ENCODE data around the gene USP21. TPM values are rescaled to one million over a fixed set of nuclear protein-coding genes. Genes with fewer than 3 reads are reported as not detected.

The USP21 gene
- total and polyA plus RNA-seq, 9 of the 15 experiments (the other 6 are each of a cell fraction or from before 2014, with no cell fraction given), result 4.9 to 52.4 (median 21.6) TPM

DNA sequence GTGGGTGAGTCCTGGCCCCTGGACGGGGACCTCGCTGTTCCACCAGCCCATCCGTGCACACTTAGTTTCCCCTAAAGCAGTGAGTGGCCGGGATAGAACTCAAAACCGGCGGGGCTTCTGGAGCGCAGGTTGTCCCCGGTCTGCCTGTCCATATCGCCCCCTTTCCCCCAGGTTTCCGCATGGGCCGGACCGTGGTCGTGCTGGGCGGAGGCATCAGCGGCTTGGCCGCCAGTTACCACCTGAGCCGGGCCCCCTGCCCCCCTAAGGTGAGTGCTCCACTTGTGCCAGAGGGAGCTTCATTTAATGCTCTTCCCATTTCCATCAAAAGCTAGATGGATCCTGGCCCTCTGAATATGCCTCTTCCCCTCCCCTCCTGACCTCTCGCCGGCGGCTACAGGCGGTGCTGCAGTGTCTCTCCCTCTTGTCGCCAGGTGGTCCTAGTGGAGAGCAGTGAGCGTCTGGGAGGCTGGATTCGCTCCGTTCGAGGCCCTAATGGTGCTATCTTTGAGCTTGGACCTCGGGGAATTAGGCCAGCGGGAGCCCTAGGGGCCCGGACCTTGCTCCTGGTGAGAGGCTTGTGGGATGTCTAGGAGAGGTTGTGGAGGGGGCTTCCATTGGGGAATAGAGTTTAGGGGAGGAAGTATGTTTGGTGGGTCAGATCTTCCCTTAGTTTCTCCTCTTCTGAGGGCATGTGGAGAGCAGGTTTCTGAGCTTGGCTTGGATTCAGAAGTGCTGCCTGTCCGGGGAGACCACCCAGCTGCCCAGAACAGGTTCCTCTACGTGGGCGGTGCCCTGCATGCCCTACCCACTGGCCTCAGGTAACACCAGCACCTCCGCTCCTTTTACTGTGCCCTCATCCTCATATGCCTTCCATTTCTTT, 7.6 kb downstream of the USP21 start (continued):
- TF ChIP-seq, protein P1, sequence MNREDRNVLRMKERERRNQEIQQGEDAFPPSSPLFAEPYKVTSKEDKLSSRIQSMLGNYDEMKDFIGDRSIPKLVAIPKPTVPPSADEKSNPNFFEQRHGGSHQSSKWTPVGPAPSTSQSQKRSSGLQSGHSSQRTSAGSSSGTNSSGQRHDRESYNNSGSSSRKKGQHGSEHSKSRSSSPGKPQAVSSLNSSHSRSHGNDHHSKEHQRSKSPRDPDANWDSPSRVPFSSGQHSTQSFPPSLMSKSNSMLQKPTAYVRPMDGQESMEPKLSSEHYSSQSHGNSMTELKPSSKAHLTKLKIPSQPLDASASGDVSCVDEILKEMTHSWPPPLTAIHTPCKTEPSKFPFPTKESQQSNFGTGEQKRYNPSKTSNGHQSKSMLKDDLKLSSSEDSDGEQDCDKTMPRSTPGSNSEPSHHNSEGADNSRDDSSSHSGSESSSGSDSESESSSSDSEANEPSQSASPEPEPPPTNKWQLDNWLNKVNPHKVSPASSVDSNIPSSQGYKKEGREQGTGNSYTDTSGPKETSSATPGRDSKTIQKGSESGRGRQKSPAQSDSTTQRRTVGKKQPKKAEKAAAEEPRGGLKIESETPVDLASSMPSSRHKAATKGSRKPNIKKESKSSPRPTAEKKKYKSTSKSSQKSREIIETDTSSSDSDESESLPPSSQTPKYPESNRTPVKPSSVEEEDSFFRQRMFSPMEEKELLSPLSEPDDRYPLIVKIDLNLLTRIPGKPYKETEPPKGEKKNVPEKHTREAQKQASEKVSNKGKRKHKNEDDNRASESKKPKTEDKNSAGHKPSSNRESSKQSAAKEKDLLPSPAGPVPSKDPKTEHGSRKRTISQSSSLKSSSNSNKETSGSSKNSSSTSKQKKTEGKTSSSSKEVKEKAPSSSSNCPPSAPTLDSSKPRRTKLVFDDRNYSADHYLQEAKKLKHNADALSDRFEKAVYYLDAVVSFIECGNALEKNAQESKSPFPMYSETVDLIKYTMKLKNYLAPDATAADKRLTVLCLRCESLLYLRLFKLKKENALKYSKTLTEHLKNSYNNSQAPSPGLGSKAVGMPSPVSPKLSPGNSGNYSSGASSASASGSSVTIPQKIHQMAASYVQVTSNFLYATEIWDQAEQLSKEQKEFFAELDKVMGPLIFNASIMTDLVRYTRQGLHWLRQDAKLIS (CRISPR knock-in tag; IDR thresholded peaks at IDR 0.05), result 0 out of 2 replicates have a peak, but pooled peaks have one; percentile 5
- TF ChIP-seq BCLAF1 (IDR thresholded peaks at IDR 0.05; ENCODE audit: borderline replicate concordance in 1 of 2, control insufficient read depth in 1 of 2, low read depth in 2 of 2, low read length in 1 of 2) (0 out of 4 replicates have a peak, but pooled peaks of 1 of the 2 experiments have one; percentile 4), ARID2 (IDR thresholded peaks at IDR 0.05) (no peak), TCF7 (IDR thresholded peaks at IDR 0.05; ENCODE audit: borderline replicate concordance) (0 out of 2 replicates have a peak, but pooled peaks have one; percentile 2), PRPF4 (IDR thresholded peaks at IDR 0.05; ENCODE audit: insufficient read depth, low read depth, low read length, poor library complexity, severe bottlenecking) (no peak), KLF1 (tag; IDR thresholded peaks at IDR 0.05) (peak; percentile 98), NBN (IDR thresholded peaks at IDR 0.05; ENCODE audit: low read depth) (no peak; the same call in 1 of the 2 replicates), TAF7 (tag; IDR thresholded peaks at IDR 0.05) (no peak), ZNF197 (CRISPR knock-in tag; IDR thresholded peaks at IDR 0.05; ENCODE audit: low read depth) (no peak), EWSR1 (IDR thresholded peaks at IDR 0.05; ENCODE audit: borderline replicate concordance, low read depth, partially characterized antibody) (no peak)
- TF ChIP-seq, protein P2, sequence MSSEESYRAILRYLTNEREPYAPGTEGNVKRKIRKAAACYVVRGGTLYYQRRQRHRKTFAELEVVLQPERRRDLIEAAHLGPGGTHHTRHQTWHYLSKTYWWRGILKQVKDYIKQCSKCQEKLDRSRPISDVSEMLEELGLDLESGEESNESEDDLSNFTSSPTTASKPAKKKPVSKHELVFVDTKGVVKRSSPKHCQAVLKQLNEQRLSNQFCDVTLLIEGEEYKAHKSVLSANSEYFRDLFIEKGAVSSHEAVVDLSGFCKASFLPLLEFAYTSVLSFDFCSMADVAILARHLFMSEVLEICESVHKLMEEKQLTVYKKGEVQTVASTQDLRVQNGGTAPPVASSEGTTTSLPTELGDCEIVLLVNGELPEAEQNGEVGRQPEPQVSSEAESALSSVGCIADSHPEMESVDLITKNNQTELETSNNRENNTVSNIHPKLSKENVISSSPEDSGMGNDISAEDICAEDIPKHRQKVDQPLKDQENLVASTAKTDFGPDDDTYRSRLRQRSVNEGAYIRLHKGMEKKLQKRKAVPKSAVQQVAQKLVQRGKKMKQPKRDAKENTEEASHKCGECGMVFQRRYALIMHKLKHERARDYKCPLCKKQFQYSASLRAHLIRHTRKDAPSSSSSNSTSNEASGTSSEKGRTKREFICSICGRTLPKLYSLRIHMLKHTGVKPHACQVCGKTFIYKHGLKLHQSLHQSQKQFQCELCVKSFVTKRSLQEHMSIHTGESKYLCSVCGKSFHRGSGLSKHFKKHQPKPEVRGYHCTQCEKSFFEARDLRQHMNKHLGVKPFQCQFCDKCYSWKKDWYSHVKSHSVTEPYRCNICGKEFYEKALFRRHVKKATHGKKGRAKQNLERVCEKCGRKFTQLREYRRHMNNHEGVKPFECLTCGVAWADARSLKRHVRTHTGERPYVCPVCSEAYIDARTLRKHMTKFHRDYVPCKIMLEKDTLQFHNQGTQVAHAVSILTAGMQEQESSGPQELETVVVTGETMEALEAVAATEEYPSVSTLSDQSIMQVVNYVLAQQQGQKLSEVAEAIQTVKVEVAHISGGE (CRISPR knock-in tag; IDR thresholded peaks at IDR 0.05), result no peak
